Cerebellar nuclear complex (tissue), 1 donor: ENCODE measurements around the gene METTL27.
"Not testable (repeated sequence)": the region's sequence is repeated elsewhere in the genome, so short reads cannot be mapped to it uniquely, and the experiment has no call there.

Source experiments
- DNase-seq, 2 experiments: peaks; one replicate each; lab custom pipeline; 2025; lab: John Stamatoyannopoulos, UW

METTL27 gene

GRCh38 chr7:73821597-73822285, 20.6 kb downstream of the METTL27 start:
- DNase-seq, result not testable (repeated sequence)

- no peak for DNase-seq
These were observed 22.3 kb downstream of the METTL27 start for GRCh38 chr7:73820013-73820412.

DNA sequence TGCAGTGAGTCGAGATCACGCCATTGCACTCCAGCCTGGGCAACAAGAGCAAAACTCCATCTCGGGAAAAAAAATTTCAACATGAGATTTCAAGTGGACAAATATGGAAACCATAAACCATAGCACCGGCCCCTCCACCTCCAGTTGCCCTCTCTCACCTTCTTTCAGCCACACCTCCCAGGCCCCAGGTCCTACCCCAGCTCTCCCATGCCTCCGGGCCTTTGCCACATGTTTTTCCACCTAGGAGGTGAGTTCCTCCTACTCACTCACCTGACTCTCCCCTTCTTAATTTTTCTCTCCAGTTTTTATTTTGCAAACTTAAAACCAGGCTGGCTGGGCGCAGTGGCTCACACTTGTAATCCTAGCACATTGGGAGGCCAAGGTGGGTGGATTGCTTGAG, 25.2 kb downstream of the METTL27 start:
- no peak for DNase-seq

- no peak for DNase-seq
These were observed 26.9 kb downstream of the METTL27 start for GRCh38 chr7:73815436-73815835.

GRCh38 chr7:73812996-73813395, 29.3 kb downstream of the METTL27 start:
- DNase-seq, result no peak

GRCh38 chr7:73811760-73812168, 30.6 kb downstream of the METTL27 start:
- DNase-seq, result no peak

DNA sequence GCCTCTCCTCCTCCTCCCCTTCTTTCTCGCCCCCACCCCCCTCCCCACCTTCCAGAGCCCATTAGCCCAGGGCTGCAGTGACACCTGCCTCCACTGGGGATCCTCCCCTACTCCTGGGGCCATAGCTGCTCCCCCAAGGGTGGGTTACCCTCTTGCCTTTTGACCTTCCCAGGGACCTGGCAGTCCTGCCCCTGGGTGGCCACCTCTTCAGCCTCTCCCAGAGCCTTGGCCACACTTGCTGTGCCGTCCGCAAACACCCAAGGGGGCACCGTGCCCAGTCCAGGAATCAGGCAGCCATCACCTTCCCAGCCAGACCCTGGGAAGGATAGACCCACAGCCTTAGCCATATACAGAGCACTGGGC, 31.3 kb downstream of the METTL27 start:
- DNase-seq, result no peak

DNA sequence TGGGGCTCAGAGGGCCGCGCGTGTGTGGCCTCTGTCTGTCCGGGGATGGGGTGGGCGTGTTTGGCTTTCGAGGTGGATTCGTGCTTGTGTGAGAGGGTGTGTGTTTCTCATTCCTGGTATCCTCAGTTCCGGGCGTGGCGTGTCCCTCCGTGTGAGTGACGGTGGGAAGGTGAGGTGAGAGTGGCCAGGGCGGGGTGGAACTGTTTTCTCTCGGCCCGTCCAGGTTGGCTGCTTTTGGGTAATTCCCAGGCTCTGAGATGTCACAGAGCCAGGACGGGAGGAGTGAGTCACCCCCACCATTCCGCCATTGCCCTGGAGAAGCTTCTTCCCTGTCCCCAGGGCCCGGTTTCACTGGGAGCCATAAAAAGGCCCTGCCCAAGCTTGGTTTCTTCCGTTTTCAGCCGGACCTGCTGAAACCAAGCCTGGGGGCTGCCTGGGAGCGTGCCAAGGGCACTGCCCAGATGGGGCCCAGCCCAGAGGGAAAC, 32.8 kb downstream of the METTL27 start:
- DNase-seq, result no peak

GRCh38 chr7:73802459-73802858, 39.9 kb downstream of the METTL27 start:
- no peak for DNase-seq

DNA sequence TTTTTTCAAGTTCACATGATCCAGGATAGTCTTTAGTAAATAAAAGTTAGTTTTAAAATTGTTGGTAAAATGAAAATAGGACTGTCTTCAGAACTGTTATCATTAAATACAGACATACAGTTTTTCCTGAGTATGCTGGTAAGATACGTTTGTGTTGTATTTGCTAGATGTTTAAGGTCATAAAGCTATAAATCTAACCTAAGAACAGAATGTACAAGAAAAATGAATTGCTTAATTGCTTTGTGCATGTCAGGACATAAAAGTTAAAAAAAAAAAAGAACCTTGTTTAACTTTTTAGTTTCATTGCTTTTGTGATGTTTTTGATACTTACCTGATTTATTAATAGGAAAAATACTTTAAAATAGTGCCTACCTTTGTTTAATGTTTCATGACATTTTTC, 40.7 kb downstream of the METTL27 start:
- DNase-seq, result no peak

GRCh38 chr7:73799282-73800141, 42.8 kb downstream of the METTL27 start:
- DNase-seq, result no peak

- not testable (repeated sequence) for DNase-seq
These were observed 45.1 kb downstream of the METTL27 start for GRCh38 chr7:73797176-73797575.

GRCh38 chr7:73796656-73797055, 45.7 kb downstream of the METTL27 start:
- DNase-seq, result not testable (repeated sequence)

GRCh38 chr7:73795188-73795587, 47.1 kb downstream of the METTL27 start:
- DNase-seq, result not testable (repeated sequence)

DNA sequence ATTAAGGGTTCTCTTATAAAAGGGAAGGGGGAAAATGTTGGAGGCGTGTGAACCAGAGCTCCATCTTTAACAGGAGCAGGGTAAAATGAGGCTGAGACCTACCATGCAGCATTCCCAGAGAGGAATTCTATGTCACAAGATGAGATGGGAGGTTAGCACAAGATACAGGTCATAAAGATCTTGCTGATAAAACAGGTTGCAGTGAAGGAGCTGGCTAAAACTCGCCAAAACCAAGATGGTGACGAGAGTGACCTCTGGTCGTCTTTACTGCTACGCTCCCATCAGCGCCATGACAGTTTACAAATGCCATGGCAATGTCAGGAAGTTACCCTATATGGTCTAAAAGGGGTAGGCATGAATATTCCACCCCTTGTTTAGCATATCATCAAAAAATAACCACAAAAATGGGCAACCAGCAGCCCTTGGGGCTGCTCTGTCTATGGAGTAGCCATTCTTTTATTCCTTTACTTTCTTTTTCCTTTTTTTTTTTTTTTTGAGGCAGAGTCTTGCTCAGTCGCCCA, 51.1 kb downstream of the METTL27 start:
- not testable (repeated sequence) for DNase-seq

DNA sequence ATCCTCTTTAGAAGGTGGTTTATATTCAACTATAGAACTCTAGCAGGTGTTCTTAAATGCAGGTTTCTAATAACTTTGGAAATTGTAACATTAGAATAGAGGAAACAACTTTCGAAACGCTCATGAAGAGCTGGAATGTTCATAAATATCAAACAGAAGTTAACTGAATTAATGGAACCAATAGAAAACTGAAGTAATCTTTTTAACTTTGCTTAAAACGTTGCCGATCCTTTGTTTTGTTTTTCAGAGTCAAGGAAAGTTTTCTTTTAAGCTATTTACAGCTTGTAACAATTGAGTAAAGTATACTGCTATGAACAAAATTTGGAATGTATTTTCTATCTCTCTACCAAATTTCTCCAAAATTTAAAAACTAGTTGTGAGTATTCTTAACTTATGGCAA, 53.3 kb downstream of the METTL27 start:
- no peak for DNase-seq

DNA sequence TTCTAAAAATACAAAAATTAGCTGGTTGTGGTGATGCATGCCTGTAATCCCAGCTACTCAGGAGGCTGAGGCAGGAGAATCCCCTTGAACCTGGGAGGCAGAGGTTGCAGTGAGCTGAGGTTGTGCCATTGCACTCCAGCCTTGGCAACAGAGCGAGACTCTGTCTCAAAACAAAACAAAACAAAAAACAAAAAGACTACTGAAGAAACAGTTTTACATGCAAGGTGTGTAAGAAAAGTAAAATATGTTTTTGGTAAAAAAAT, 54.6 kb downstream of the METTL27 start:
- not testable (repeated sequence) for DNase-seq

- DNase-seq, result no peak
These were observed 55.7 kb downstream of the METTL27 start for GRCh38 chr7:73786588-73786987.
